Melanocyte of skin (primary cell): Measurements from ENCODE around the gene PNP. TPM values are rescaled to one million over a fixed set of nuclear protein-coding genes. Genes with fewer than 3 reads are reported as not detected.

ENCODE experiments used
- total RNA-seq, 2 donors: library from RNA; depleted of rRNA; stranded (reverse); fragments of >200 nt; gene quantifications; 2 replicates each; pipeline ENCODE4 v1.2.3, GENCODE V29; 2012

Gene PNP
- 100 to 1,000 TPM in 1 of 2 donors, 10 to 100 TPM in 1; 26.8 to 107 TPM for total RNA-seq

GRCh38 chr14:20469242-20469889, at the start of gene PNP:
Gene PNP, plus strand, starts transcription at chr14:20469406. Its CDS starts 119 bp downstream, at chr14:20469525.

GRCh38 chr14:20435582-20436362, 33.4 kb upstream of the PNP start, which contains the start of gene KLHL33:
Gene KLHL33, minus strand, starts transcription at chr14:20436166. Its CDS starts 355 bp downstream, at chr14:20435811.

DNA sequence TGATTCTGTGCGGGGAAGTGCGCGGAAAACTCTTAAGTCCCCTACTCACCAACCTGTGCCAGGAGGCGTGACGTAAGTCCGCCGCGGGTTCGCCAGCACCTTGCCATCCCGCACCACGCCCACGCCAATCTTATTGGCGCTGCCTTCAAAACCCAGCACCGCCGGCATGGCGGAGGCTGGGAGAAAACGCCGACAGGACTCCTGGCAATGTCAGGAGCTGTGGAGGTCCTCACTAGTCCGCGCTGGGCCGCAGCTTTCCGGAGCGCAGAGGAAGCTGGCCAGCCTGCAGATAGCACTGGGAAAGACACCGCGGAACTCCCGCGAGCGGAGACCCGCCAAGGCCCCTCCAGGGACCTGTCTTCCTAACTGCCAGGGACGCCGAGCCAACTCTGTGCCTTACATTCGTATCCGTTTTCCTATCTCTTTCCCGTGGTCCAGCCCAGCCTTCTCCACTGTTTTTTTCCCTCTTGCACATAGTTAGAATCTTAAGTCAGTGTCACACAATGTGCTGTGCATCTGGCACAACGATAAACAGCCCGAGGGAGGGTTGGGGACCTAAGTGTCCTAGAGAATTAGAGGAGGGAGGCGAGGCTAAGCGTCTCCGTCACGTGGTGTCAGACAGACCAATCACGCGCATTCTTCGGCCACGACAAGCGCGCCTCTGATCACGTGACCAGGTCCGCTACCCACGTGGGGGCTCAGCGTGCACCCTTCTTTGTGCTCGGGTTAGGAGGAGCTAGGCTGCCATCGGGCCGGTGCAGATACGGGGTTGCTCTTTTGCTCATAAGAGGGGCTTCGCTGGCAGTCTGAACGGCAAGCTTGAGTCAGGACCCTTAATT, 14.5 kb upstream of the PNP start, which contains the start of the genes APEX1 and OSGEP:
Gene APEX1, plus strand, starts transcription at position 711 of the 839 bp plus-strand sequence. CDS start 420 bp downstream, outside the sequence.
Gene OSGEP, minus strand, starts transcription at position 297 of the 839 bp plus-strand sequence. Its CDS starts 129 bp downstream, at position 168.

DNA sequence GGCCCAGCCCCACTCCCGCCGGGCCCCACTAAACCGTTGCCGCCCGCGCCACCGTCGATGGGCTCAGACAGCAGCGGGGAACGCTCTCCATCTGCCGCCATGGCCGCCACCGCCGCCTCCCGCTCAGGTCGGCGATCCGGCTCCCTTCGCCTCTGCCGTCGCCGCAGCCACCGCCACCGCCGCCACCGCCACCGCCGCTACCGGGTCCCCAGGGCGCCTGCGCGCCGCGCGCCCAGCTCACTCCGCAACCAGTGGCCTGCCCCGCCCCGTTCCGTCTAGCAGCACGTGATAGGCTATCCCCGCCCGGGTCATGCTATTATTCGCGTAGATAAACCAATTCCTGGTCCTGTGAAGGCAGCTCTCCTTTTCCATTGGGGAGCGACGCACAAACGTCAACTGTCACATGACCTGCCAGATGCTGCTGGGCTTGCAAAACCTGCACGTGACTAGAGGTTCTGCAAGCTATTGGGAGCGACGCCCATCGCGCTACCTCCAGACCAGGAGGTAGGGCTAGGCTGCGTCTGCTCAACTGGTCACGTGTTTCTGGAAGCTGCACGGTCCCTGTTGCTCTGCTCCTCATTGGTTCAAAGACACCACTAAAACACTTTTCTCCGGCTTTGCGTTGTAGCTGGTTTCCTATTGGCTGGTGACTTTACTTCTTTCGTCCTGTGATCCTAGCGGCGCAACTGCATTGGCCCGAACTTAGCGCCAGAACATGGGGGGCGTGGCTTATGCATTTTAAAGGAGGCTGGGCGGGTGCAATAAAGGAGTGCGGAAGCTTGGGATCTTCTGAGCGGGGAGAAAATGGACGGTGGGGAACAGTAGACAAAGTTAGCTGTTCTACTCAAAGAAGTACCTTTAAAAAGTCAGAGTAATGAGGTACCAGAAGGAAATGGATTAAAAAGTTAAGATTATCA, 7.7 kb upstream of the PNP start, which contains the start of gene PIP4P1:
Gene PIP4P1, minus strand, starts transcription at position 210 of the 917 bp plus-strand sequence. Its CDS starts 109 bp downstream, at position 101.

Other genes starting within 250 kb of the PNP start
- not detected for gene OR11H6, start 245.7 kb upstream of the PNP start, total RNA-seq
- not detected for gene OR11H7, start 240.4 kb upstream of the PNP start, total RNA-seq
- not detected for gene OR11H4, start 230.1 kb upstream of the PNP start, total RNA-seq
- gene TTC5, start 163.5 kb upstream of the PNP start, total RNA-seq = 10 to 100 TPM; 17.2 to 22.3 TPM
- 10 to 100 TPM; 17.6 to 32.6 TPM for gene CCNB1IP1, start 136.1 kb upstream of the PNP start, total RNA-seq
- 10 to 100 TPM; 11.0 to 18.6 TPM for gene PARP2, start 125.8 kb upstream of the PNP start, total RNA-seq
- 10 to 100 TPM; 17.3 to 23.4 TPM for gene TEP1, start 55.9 kb upstream of the PNP start, total RNA-seq
- under 1 TPM; under 0.01 to 0.34 TPM for gene KLHL33, start 33.2 kb upstream of the PNP start, total RNA-seq
- gene OSGEP, start 14.6 kb upstream of the PNP start, total RNA-seq = 10 to 100 TPM; 52.3 to 58.6 TPM
- 10 to 100 TPM; 23.7 to 51.6 TPM for gene APEX1, start 14.2 kb upstream of the PNP start, total RNA-seq
- 10 to 100 TPM; 40.3 to 45.4 TPM for gene PIP4P1, start 8.0 kb upstream of the PNP start, total RNA-seq
- gene RNASE10, start 36.1 kb downstream of the PNP start, total RNA-seq = not detected
- not detected for gene RNASE9, start 91.6 kb downstream of the PNP start, total RNA-seq
- not detected for gene RNASE11, start 118.6 kb downstream of the PNP start, total RNA-seq
- gene RNASE12, start 122.0 kb downstream of the PNP start, total RNA-seq = not detected
- not detected for gene OR6S1, start 172.3 kb downstream of the PNP start, total RNA-seq
- gene RNASE4, start 215.2 kb downstream of the PNP start, total RNA-seq = 1 to 10 TPM; 4.3 to 8.3 TPM
- gene ANG, start 219.4 kb downstream of the PNP start, total RNA-seq = 1 to 10 TPM; 6.9 to 7.0 TPM